CD4-positive, CD25-positive, alpha-beta regulatory T cell (primary cell): ENCODE data around the gene STARD7. TPM values are rescaled to one million over a fixed set of nuclear protein-coding genes. Genes with fewer than 3 reads are reported as not detected.
"Not testable (repeated sequence)": the region's sequence is repeated elsewhere in the genome, so short reads cannot be mapped to it uniquely, and the experiment has no call there.

Experiments used
- ATAC-seq, 2 donors: fragments of 150-1000 bp; cut with Tn5 transposase; one replicate each; pipeline ENCODE4 v1.10.0; 2021; ENCODE audit warnings: low read depth in 2 of 2, moderate number of reproducible peaks in 2 of 2, moderate library complexity in 1 of 2
- DNase-seq, 3 donors: peaks; one replicate each; pipeline versions ENCODE4 v3.0.0 to v3.0.0-alpha.2; 2012 to 2022; ENCODE audit warnings: mixed read lengths in 1 of 3
- H3K27ac ChIP-seq: one replicate; pipeline ENCODE4 v1.7.0; 2013; ENCODE audit warnings: mild to moderate bottlenecking, low read length; ENCODE audit not compliant: insufficient read depth, poor library complexity, severe bottlenecking
- H3K27me3 ChIP-seq: one replicate; pipeline ENCODE4 v1.7.0; 2013; ENCODE audit warnings: low read length; ENCODE audit not compliant: control insufficient read depth, insufficient read depth
- H3K36me3 ChIP-seq: one replicate; pipeline ENCODE4 v1.7.0; 2013; ENCODE audit warnings: mild to moderate bottlenecking, low read length, moderate library complexity; ENCODE audit not compliant: control insufficient read depth, insufficient read depth
- H3K4me1 ChIP-seq: 2 replicates; pipeline ENCODE4 v1.7.0; 2013; ENCODE audit warnings: mild to moderate bottlenecking, low read length; ENCODE audit not compliant: insufficient read depth, control insufficient read depth, poor library complexity, severe bottlenecking
- H3K4me3 ChIP-seq: one replicate; pipeline ENCODE4 v1.7.0; 2013; ENCODE audit warnings: low read depth, mild to moderate bottlenecking, low read length, moderate library complexity
- H3K9me3 ChIP-seq, 2 experiments: 1 replicate in 1 of 2; 2 replicates in 1 of 2; pipeline ENCODE4 v1.7.0; 2013; ENCODE audit warnings: low read length in 2 of 2, mild to moderate bottlenecking in 1 of 2, moderate library complexity in 1 of 2; ENCODE audit not compliant: control insufficient read depth in 2 of 2
- H3K27ac Mint-ChIP-seq, 3 donors: one replicate each; pipeline ENCODE4 v1.8.0; 2020 to 2022; ENCODE audit warnings: mild to moderate bottlenecking in 3 of 3, mixed read lengths in 3 of 3, moderate library complexity in 2 of 3
- H3K27me3 Mint-ChIP-seq: one replicate; pipeline ENCODE4 v1.8.0; 2022; ENCODE audit warnings: mild to moderate bottlenecking, mixed read lengths
- H3K36me3 Mint-ChIP-seq: one replicate; pipeline ENCODE4 v1.8.0; 2020; ENCODE audit warnings: mixed read lengths
- H3K4me1 Mint-ChIP-seq, 4 donors: one replicate each; pipeline ENCODE4 v1.8.0; 2020 to 2022; ENCODE audit warnings: mixed read lengths in 4 of 4, mild to moderate bottlenecking in 1 of 4
- H3K4me3 Mint-ChIP-seq, 4 donors: one replicate each; pipeline ENCODE4 v1.8.0; 2020 to 2022; ENCODE audit warnings: mild to moderate bottlenecking in 4 of 4, mixed read lengths in 4 of 4, moderate library complexity in 3 of 4
- H3K9me3 Mint-ChIP-seq, 7 donors: one replicate each; pipeline ENCODE4 v1.8.0; 2020 to 2022; ENCODE audit warnings: mixed read lengths in 7 of 7, mild to moderate bottlenecking in 3 of 7, moderate library complexity in 2 of 7
- polyA plus RNA-seq, 4 donors: library from polyadenylated mRNA; unstranded; fragments of 300-500 nt; fragmentation: Illumina TruSeq; gene quantifications; one replicate each; pipeline ENCODE4 v1.2.3, GENCODE V29; 2021
- total RNA-seq: library from RNA; stranded (reverse); gene quantifications from one replicate; pipeline ENCODE4 v1.2.3, GENCODE V29; 2022

STARD7 gene
- total and polyA plus RNA-seq, 5 donors from 2014 or later: 97.2 to 208 (median 196) TPM

GRCh38 chr2:96145036-96145847 is 63.4 kb downstream of the STARD7 start, which contains the start of gene DUSP2:
Gene DUSP2, minus strand, starts transcription at chr2:96145440. Its CDS starts 86 bp downstream, at chr2:96145354.
- Histone ChIP-seq H3K36me3 (peaks cover 7% of the 10 kb centered on the region), H3K4me3 (peak within 1 kb of the TSS; percentile 82), H3K4me1 (peaks cover 65% of the 10 kb centered on the region), H3K27me3 (no peaks in the 10 kb centered on the region), H3K27ac (peak within 1 kb of the TSS; percentile 100), H3K9me3 (no peaks in the 10 kb centered on the region)
- peak; percentile 50 to 55 for ATAC-seq
- Mint-ChIP-seq H3K27me3 (peaks cover 12% of the 10 kb centered on the region), H3K27ac (peak within 1 kb of the TSS; percentile 98 to 100 (median 100)), H3K9me3 (peaks cover 0 to 2% (median 0%) of the 10 kb centered on the region in 7 donors), H3K4me3 (peak within 1 kb of the TSS; percentile 94 to 98 (median 96)), H3K4me1 (peaks cover 17 to 78% (median 33%) of the 10 kb centered on the region in 4 donors), H3K36me3 (peaks cover 5% of the 10 kb centered on the region)
- DNase-seq: peak; percentile 85 to 96 (median 88)

- no peak for ATAC-seq
- Mint-ChIP-seq H3K27me3 (peaks cover 12% of the 10 kb centered on the region), H3K4me1 (peaks cover 17 to 72% (median 33%) of the 10 kb centered on the region in 4 donors), H3K27ac (peak overlapping the region; percentile 91 to 98 (median 96)), H3K4me3 (peak overlapping the region; percentile 94 to 98 (median 96)), H3K9me3 (peaks cover 0 to 2% (median 0%) of the 10 kb centered on the region in 7 donors), H3K36me3 (peaks cover 5% of the 10 kb centered on the region)
- Histone ChIP-seq H3K27me3 (no peaks in the 10 kb centered on the region), H3K36me3 (peaks cover 7% of the 10 kb centered on the region), H3K4me1 (peaks cover 65% of the 10 kb centered on the region), H3K4me3 (peak overlapping the region; percentile 82), H3K9me3 (no peaks in the 10 kb centered on the region), H3K27ac (peak overlapping the region; percentile 100)
- DNase-seq: peak; percentile 44 to 61 (median 54)
Measured at GRCh38 chr2:96144481-96145035, 64.1 kb downstream of the STARD7 start.

- Mint-ChIP-seq H3K27ac (peak overlapping the region; percentile 91 to 98 (median 96)), H3K9me3 (peaks cover 0 to 2% (median 0%) of the 10 kb centered on the region in 7 donors), H3K36me3 (peaks cover 5% of the 10 kb centered on the region), H3K4me3 (peak overlapping the region; percentile 94 to 98 (median 96)), H3K27me3 (peaks cover 14% of the 10 kb centered on the region), H3K4me1 (peaks cover 17 to 71% (median 36%) of the 10 kb centered on the region in 4 donors)
- peaks cover 7% of the 10 kb centered on the region for H3K36me3 ChIP-seq
- peak overlapping the region; percentile 82 for H3K4me3 ChIP-seq
- no peaks in the 10 kb centered on the region for H3K9me3 ChIP-seq
- ATAC-seq: no peak
- H3K27ac ChIP-seq: peak overlapping the region; percentile 100
- DNase-seq: peak in 2 of 3 donors; percentile 64 to 66
- H3K27me3 ChIP-seq: no peaks in the 10 kb centered on the region
- peaks cover 66% of the 10 kb centered on the region for H3K4me1 ChIP-seq
Measured at GRCh38 chr2:96143848-96144480, 64.7 kb downstream of the STARD7 start.

- Histone ChIP-seq H3K9me3 (no peaks in the 10 kb centered on the region), H3K4me3 (peak overlapping the region; percentile 82), H3K36me3 (peaks cover 7% of the 10 kb centered on the region), H3K27me3 (no peaks in the 10 kb centered on the region), H3K4me1 (peaks cover 67% of the 10 kb centered on the region), H3K27ac (peak overlapping the region; percentile 100)
- peaks cover 16 to 70% (median 35%) of the 10 kb centered on the region in 4 donors for H3K4me1 Mint-ChIP-seq
- ATAC-seq: no peak
- H3K27me3 Mint-ChIP-seq: peaks cover 16% of the 10 kb centered on the region
- peak overlapping the region; percentile 48 to 98 (median 96) for H3K27ac Mint-ChIP-seq
- peak in 1 of 3 donors; percentile 31 for DNase-seq
- H3K36me3 Mint-ChIP-seq: peaks cover 5% of the 10 kb centered on the region
- peaks cover 0 to 2% (median 0%) of the 10 kb centered on the region in 7 donors for H3K9me3 Mint-ChIP-seq
- peak overlapping the region; percentile 94 to 98 (median 96) for H3K4me3 Mint-ChIP-seq
Measured at GRCh38 chr2:96143231-96143847, 65.3 kb downstream of the STARD7 start.

GRCh38 chr2:96142217-96143113 is 66.2 kb downstream of the STARD7 start:
- Mint-ChIP-seq H3K4me1 (peaks cover 13 to 63% (median 29%) of the 10 kb centered on the region in 4 donors), H3K27ac (peak overlapping the region; percentile 69 to 96 (median 94)), H3K9me3 (peaks cover 0 to 2% (median 0%) of the 10 kb centered on the region in 7 donors), H3K27me3 (peaks cover 13% of the 10 kb centered on the region), H3K36me3 (peaks cover 5% of the 10 kb centered on the region), H3K4me3 (peak overlapping the region; percentile 94 to 98 (median 96))
- peaks cover 58% of the 10 kb centered on the region for H3K4me1 ChIP-seq
- peak overlapping the region; percentile 100 for H3K27ac ChIP-seq
- H3K36me3 ChIP-seq: peaks cover 7% of the 10 kb centered on the region
- H3K4me3 ChIP-seq: peak overlapping the region; percentile 82
- no peaks in the 10 kb centered on the region for H3K27me3 ChIP-seq
- DNase-seq: peak; percentile 61 to 81 (median 73)
- no peak for ATAC-seq
- no peaks in the 10 kb centered on the region for H3K9me3 ChIP-seq

GRCh38 chr2:96141624-96141967 is 67.0 kb downstream of the STARD7 start:
- H3K27me3 ChIP-seq, H3K36me3 ChIP-seq, H3K36me3 Mint-ChIP-seq, DNase-seq, H3K9me3 Mint-ChIP-seq, ATAC-seq, H3K9me3 ChIP-seq, H3K4me3 ChIP-seq: not testable (repeated sequence)
- Histone ChIP-seq H3K4me1 (peaks cover 50% of the 10 kb centered on the region), H3K27ac (peak overlapping the region; percentile 100)
- peaks cover 13% of the 10 kb centered on the region for H3K27me3 Mint-ChIP-seq
- peaks cover 9 to 55% (median 24%) of the 10 kb centered on the region in 4 donors for H3K4me1 Mint-ChIP-seq
- H3K4me3 Mint-ChIP-seq: peak overlapping the region; percentile 94 to 98 (median 96)
- peak overlapping the region in 2 of 3 donors; percentile 94 to 96 for H3K27ac Mint-ChIP-seq
